GM21528 (cell line): ENCODE data around the gene FBN1.

Experiments used
- ATAC-seq: cut with Tn5 transposase; IDR thresholded peaks from one replicate; pipeline ENCODE4 v1.9.1; 2021; ENCODE audit warnings: mild to moderate bottlenecking, moderate library complexity; ENCODE audit not compliant: unreplicated experiment, low FRiP score

Gene FBN1

DNA sequence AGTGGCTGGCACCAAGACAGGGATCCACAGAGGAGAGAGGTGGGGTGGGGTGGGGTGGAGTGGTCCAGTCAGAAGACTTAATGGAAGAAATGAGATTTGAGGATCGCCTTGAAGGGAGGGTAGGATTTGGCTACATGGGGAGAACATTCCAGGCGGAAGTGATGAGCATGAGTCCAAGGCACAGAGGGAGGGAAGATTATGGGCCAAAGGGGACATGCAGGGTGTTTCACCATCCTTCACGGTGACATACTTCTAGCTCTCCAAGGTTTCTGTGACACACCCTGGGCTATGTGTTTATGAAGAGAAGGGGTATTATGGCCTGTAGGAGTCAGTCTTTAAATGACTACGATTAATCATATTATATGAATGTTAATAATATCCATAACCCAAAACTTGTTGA is 7.7 kb upstream of the FBN1 start:
- ATAC-seq: no peak

DNA sequence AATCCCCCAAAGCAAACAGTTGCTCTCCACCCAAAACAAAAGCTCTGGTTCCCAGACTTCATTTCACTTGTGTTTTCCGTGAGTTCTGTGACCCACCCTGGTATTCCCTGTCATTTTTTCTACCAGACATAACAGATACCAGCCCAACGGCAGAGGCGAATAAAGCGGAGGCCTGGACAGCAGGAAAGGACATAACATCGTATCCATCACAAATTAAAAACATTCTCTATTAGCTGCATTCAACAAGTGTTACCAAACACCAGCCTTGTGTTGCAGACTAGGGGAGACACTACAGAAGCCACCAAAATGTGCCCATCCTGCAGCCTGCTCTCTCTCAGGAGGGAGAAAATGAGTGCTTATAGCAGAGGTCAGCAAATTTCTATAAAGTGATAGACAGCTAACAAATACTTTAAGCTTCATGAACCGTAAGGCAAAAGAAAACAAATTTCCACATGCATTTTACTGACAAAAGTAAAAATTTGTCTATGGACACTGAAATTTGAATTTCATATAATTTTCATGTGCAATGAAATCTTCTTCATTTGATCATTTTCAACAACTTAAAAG is 7.1 kb upstream of the FBN1 start:
- ATAC-seq: no peak

DNA sequence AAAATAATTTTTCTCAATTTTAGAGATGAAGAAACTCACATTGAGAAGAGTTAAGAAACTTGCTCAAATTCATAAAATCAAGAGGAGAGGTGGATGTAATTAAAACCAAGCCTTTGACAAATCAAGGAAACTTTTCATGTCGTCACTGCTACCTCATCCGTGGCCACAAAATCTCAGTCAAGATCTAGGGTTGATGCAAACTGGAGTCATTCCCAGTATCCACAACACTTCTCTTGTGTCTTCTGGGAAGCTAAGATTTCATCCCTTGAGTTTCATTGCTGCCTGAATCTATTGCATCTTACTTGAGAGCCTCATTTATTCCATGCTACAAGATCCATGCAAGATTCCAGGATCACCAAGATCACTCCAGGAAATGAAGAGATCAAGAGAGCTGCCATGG is 5.4 kb upstream of the FBN1 start:
- no peak for ATAC-seq

DNA sequence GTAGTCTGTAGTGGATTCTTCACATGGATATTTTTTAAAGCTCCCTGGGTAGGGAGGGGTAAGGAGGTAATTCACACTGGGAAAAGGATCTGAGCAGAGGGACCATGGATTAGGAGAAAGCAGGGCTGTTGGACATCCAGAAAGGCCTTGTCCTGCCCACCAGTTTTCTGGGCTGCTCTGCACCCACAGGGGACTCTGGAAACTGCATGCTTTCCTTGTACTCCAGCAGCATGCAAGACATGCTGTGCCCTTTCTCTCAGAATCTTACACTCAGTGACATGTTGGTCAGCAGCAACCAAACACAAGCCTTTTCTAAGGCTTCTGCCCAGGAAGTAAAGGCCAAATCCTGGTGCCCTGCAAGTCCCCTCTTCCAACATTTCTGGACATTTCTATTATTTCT is 2.5 kb upstream of the FBN1 start:
- no peak for ATAC-seq

DNA sequence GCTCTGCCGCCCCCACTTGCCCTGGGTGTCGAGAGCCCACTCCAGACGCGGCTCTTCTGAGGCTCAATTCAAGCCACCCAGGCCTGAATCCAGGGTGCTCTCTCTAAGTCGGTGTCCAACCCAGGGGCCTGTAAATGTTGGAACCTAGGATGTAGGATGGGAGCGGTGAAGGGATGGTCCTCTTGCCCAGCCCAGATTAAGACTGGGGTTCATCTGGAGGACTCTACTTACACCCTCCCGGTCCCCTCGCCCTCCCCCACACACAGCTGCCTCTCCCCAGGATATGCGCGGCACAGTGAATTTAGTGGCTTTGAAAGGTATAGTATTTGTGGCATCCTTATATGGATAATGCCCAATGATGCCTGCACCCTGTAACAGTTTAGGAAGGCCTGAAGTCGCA is 822 bp upstream of the FBN1 start:
- peak; percentile 4 for ATAC-seq

DNA sequence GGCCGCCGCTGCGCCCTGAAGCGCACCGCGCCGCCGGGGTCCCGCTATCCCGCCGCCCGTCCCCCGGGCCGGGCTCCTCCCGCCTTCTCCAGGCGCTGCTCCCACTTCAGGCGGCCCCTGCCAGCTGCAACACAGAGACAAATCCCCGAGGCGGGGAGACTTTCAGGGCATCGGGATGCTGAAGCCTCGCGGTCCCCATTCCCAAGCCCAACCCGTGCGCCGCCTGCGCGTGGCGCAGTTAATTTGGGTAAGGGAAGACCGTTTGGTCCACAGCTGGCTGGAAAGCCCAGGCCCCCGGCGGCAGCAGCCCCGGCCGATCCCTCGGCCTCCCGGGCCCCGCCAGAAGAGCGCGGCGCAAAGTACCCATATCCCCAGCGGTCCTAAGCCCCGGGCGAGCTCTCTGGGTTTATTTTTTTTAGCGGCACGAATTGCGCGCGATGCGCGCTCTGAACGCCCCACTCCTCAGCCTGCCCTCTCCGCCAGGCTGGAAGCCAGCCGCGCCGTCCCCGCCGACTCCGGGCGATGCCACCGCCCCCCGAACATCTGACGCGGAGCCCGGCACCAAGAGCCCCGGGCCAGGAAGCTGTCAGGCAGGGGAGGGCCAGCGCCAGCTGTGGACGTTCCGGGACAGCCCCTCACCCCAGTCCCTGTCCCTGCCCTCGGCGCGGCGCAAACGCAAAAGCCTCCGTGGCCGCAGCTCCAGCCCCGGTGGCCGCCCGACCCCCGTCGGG is 517 bp downstream of the FBN1 start:
- peak; percentile 49 for ATAC-seq

DNA sequence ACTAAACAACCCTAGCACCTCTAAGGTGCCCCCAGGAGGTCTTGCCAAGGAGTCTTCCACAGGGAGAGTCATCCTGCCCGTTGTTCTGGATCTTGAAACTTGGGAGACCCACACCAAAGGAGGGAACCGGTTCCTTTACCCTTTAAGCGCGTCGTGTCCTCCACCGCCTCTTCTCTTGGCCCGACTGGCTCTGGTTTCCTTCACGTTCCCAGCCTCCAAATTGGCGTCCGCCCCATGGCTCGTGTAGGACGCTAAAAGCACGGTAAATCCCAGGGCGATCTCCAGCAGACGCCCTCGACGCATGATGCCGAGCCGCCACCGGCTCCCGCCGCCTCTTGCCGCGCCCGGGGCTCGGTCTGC is 1.1 kb downstream of the FBN1 start:
- ATAC-seq: peak; percentile 29

DNA sequence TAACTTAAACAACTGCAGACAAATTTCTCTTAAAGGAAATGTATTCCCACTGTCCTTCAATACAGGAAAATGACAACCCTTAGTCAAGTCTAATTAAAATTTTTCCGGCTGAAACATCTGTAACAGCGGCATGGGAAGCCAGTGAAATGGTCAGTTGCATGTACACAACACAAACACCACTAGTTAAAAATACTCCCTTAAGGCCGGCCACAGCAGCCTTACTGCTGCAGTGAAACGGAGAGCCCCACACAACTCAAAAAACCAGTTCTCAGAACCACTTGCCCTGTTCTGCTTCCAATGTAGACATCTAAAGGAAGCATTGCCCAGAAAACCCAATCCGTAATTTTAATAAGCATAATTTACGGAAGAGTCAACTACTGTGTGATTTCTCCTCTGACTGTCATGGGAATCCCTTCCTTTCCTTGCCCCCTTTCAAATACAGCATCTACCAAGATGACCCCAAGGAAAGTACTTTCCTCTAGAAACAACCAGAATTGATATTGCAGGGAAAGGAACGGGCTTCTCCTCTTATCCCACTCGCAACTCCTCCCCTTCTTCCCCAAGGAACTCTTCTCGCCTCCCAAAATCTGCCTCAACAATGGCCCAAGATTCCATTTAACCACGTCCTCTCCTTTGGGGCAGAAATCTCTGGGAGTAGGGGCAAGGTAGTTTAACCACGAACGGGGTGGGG is 1.6 kb downstream of the FBN1 start:
- ATAC-seq: no peak

DNA sequence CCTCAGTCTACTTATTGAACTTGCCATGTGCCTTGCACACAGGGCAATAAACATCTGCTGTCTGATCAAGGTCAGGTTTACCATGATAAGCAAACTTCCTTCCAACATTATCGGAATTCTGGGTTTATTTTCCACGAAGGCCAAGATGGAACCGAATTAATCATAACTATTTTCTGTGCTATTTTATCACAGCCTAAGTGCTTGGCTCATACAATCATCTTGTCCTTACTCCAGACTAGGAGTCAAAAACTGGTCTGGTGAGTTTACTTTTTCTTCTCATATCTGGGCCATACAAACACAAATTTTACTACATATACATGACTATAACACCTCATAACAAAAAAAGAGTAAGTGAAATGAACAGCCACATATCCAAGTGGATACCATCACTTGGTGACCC is 2.3 kb downstream of the FBN1 start:
- no peak for ATAC-seq

DNA sequence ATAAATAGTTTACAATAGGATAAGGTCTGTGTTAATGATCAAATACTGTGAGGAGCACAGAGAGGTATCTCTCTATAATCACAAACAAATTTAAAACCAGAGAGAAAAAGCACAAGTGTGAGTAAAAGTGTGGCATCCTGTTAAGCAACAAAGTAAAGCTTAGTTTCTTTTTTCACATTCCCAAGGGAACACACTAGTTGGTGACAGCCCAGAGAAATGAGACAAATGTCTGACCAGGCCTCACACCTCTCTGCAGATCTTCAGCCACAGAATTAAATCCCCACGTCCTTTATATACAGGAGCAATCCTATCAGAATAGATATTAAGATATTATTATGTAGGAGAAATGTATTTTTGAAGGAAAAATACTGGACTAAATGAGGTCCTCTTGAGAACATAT is 2.7 kb downstream of the FBN1 start:
- ATAC-seq: no peak

DNA sequence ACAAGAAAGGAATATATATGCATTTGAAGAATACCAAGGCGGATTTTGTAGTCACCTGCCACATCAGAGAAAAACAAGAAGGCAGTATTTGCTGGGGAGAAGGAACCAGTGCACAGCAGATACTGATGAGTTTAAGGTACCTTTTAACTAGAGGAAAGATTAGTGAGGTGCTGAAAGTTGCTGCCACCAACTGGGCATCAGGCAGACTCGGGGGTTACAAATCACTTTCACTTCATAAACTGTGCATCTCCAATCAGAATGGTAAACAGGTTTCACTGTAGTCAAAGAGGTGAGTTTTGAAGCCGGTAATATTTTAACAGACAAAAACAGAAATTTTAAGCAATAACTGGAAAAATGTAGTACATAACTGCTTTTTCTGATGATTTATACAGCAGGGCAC is 4.1 kb downstream of the FBN1 start:
- ATAC-seq: no peak

DNA sequence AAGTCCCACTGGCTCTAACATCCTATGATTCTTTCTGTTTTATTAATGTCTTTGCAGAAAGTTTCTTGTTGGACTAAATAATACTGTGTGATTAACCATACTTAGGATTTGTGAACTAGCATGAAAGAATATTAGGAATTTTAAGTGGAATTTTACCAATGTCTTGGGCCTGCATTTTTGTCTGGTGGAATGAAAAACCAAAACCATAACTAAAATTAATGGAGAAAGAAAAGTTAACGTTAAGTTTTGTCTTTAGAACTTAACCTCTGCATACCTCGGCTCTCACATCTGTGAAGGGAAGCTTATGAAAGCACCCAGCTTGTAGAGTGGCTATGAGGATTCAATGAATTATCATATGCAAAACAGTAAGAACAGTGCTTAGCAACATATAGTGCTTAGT is 6.5 kb downstream of the FBN1 start:
- ATAC-seq: no peak

DNA sequence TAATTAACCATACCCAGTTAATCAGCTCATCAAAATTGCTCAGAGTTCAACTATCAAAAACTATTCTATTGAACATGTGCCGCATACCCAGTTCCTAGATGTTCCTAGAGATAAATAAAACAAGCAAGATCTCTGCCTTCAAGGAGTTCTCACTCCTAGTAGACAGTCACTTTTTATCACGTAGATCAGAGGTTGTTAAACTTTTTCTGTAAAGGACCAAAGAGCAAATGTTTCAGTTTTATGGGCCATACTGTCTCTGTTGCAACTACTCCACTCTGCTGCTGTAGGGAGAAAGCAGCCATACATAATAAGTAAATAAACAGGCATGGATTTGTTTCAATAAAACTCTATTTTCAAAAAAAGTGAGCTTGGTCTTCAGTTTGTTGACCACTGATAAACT is 7.9 kb downstream of the FBN1 start:
- no peak for ATAC-seq

DNA sequence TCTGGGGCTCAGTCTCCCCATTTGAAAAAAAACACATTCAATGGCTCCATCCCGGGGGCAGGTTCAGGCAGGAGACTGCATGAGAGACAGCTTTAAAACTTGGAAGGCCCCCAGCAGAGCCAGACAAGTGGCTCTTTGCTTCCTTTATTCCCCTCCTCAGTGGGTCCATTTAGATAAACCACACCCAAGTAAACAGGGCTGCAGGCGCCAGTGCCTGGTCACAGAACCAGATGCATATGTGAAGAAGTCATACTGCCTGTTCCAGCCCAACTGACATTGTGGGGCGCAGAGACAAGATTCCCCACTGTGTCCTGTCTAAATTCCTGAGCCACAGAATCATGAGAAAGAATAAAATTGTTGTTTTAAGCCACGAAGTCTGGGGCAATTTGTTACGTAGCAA is 9.0 kb downstream of the FBN1 start:
- no peak for ATAC-seq

DNA sequence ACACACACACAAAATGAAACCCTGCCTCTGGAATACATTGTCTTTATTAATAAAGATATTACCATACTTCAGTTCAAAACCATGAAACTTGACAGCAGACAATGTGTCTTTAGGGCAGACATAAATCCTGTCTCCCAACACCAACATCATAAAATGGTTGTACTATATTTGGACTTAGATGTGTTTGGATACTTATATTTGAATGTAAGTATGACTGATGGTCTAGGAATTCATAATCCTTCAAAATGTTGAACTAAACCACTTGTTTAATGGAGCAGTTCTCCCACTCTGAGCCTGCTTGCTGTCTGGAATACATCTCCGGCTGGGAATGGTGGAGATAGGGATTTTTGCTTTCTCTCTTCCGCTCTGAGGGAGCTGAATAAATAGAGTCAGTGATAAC is 10.6 kb downstream of the FBN1 start:
- ATAC-seq: no peak

DNA sequence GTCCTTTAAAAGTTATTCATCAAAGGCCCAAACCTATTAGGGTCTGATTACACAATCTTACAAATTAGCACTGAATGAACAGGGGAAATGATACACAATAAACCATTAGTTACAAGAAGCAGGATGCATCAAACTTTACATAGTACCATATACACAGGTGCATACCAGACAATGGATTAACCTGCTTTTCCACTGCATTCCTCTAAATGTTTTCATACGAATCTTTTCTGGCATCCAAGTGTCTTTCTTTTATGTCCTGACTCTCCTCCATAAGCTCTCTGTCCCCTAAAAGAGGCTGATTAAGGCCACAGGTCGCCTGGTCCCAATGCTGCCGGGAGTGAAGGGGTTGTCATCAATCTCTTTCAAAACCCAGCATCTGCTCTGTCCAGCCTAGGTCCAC is 11.4 kb downstream of the FBN1 start:
- no peak for ATAC-seq

DNA sequence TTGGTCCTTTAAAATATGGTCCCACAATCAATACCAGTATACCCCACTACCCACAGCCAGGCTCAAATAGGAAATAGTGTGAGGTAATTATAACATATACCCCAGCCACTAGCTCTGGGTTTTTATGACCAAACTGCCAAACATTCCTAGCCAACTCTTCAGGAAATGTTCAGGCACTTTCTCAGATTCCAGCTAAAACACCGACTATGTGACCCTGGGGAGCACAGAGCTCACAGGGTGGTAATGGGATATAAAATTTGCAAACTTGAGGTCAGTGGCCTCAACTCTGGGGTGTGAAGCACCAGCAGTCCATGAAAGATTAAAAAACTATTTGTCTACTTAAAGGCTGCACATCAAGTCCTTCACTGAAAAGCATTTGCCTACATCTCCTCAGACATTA is 12.9 kb downstream of the FBN1 start:
- ATAC-seq: no peak

DNA sequence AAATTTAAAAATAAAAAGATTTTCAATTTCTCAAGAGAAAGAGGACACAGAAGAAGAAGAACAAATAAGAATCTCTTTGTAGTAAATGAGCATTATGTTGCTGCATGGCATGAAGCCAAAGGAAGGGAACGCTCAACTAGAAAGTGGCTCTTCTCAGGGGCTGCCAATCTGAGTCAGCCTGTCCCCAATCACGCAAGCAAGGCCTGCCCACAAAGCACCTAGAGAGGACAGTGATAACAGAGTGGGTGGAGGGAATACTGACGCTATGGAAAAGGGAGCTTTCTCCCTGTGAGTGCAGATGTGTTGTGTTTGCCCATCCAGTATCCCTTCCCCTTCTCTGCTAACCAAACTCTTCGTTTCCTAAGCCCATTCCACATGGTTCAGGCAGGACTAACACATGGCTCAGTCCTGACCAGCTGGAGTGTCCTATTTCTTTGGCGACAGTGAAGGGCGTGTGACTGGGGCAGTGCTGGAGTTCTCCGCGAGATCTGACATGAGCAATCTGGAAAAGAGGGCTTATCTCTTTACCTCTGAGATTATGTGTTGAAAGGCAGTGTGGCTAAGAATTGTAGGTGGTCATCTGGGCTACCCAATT is 14.2 kb downstream of the FBN1 start:
- ATAC-seq: no peak

DNA sequence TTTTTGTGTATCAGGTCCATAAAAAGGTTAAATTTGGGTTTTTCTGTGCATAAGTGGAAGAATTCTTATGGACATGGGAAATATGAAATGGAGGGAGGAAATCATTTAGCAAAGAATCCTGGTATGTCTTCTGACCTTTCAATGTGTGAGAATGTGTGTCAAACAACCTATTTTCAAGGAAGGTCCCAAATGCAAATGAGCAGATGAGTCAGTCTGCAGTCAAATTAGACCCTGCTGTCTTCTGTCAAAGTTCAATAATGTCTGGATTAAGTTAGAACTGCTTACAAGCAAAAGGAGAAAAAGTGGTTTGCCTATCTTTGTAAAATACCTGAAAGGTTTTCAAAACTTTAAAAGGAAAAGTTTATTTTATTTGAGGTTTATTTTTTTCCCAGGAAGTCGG is 15.3 kb downstream of the FBN1 start:
- no peak for ATAC-seq

DNA sequence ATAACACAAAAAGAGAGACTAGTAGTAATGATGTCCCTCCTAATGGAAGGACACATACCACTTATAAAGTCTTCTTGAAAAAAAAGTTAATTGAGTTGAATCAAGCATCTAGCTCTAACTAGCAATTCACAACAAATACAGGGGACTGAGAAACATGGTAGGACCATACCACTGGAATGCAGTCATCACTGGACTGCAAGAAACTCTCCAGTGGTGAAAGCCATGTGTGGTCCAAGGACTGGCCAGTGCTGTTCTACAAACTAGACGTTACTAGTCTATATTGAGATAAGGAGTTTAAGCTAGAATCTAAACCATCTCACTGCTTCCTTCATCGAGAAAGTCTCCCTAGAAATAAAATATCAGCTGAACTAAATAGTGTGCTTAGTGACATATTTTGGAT is 16.7 kb downstream of the FBN1 start:
- ATAC-seq: no peak

DNA sequence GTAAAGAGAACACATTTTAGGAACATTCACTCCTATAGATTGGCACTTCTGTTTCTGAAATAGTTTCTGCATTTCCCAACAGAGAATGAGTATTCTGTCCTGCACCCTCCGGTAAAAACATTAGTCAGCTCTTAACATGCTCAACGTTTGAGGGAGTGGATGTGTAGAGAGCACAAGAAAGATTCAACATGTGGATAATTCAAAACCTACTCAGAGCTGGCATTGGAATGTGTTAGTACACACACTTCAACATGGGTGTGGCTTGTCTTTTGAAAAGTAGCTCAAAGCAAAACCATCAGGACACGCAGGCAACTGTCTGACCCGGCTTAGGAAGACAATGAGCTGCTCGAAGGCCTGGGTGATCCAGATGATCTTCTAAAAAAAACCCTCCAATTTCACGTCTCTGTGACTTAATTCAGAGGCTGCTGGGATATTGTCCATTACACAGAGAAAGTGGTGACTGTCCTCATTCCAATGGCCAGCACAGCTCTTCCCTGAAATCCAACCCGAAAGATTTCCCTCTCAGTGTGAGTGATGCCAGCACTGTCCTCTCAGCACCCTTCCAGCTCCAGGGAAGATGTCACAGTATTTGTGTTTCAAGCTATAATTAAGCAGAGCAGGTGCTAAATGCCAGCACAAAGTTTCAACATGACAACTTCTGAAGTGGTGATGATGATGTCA is 18.1 kb downstream of the FBN1 start:
- ATAC-seq: no peak
